Smooth muscle cell of the brain vasculature (primary cell): ENCODE measurements around the gene KLHL30.

Source experiments
- DNase-seq: peaks from one replicate; pipeline ENCODE4 v3.0.0-alpha.2; 2012; ENCODE audit warnings: low read depth, low spot score

The KLHL30 gene, protein sequence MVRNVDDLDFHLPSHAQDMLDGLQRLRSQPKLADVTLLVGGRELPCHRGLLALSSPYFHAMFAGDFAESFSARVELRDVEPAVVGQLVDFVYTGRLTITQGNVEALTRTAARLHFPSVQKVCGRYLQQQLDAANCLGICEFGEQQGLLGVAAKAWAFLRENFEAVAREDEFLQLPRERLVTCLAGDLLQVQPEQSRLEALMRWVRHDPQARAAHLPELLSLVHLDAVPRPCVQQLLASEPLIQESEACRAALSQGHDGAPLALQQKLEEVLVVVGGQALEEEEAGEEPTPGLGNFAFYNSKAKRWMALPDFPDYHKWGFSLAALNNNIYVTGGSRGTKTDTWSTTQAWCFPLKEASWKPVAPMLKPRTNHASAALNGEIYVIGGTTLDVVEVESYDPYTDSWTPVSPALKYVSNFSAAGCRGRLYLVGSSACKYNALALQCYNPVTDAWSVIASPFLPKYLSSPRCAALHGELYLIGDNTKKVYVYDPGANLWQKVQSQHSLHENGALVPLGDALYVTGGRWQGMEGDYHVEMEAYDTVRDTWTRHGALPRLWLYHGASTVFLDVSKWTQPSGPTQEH

DNA sequence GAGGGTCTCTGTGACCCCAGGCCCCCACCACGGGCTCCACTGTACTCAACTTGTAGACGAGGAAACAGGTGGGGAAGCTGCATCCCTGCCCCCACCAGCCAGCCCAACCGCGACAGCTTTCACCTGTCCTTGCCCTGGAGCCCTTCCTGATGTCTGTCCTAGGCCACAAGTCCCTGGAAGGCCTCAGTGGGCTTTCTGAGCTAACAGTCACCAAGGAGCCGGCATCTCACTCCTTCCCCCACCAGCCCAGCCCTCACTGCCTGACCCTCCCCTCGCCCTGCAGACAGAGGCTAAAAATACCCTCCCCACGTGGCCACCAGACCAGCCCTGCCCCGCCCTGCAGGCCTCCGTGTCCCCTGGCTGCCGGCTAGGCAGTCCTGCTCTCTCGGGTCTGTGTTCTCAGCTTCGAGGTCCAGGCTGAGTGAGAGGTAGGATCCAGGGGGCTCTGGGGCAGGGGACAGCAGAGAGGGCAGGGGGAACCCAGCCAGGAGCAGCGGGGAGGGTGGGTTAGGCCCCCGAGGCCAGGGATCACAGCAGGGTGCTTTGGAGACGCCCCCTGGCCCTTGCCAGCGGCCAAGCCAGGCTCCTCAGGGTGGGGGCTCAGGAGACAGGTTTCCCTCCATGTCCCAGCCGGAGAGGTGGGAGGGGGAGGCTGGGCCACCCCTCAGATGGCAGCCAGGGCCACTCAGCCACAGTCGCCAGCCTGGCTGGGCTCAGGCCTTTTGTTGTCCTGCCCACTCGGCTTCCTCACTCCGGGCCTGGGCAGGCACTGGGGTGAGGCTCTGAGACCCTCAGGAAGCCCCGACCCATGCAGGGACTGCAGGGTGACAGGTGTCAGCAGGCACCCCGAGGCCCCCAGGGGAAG is at the start of gene KLHL30:
TSS of gene KLHL30 (plus strand) at position 338 of the 865 bp plus-strand sequence. CDS start 2,087 bp downstream, outside the sequence.
- DNase-seq: no peak

DNA sequence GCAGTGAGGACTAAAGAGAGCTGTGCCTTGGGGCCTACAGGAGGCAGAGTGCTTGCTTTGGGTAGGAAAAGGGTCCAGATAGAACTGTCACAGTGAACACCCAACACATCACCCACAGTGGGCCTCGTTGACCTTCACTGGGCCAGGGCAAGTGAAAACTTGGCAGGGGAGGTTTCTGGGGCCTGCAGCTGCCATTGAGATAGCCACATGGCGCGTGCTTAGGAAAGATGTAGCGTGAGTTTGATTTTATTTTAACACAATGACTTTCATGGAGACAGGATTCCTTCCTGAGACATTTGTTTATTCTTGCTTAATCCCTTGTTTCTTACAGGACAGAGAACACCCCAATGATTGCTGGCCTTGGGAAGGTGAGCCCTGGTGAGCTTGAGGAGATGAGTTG is 47.6 kb upstream of the KLHL30 start:
- no peak for DNase-seq

DNA sequence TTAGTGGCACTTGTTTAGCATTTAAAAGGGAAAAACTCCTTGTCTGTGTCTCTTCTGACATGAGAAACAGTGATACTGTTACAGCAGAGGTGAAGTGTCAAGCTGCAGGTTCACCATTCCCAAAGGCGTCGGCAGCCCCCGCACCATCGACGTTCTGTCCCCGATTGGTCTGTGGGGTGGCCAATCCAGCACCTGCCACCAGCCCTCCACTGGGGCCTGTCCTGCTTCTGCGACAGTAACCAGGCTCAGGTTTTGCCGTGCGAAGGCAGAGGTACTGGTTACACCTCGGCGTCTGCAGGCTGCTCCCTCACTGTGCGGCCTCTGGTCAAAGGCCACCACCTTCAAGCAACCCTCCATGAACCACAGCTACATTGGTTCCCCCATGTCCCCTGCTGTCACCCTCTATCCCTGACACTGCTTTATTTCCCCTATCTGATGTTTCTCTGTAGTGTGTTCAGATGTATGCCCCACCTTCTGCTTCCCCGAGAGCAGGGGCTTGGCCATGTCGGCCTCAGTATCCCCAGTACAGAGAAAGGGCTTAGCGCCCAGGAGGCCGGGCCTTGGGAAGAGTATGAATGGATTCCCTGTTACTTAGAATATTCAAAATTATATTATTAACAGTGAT is 46.9 kb upstream of the KLHL30 start:
- DNase-seq: no peak

DNA sequence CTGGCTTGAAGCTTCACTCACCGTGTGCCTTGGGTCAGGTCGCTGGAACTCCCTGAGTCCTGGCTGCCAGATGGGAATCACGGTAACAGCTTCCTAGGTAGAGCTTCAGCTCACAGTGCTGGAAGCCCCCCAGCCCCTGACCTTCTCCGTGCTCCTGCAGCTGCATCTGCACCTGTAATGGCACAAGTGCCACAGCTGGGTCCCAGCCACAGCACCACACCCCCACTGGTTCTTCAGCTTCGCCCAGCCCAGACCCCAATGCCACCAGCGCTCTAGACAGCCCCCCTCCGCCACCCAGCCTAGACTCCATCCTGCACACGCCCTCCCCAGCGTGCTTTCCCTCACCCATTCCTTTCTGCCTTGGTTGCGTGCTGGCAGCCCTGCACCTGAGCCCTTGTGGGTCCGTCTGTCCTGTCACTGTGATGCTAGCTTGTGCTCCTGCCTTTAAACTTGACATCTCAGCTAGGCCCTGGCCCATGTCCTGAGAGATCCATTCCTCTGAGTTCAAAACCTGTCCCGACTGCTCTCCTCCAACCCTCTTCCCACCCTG is 45.9 kb upstream of the KLHL30 start:
- DNase-seq: no peak

DNA sequence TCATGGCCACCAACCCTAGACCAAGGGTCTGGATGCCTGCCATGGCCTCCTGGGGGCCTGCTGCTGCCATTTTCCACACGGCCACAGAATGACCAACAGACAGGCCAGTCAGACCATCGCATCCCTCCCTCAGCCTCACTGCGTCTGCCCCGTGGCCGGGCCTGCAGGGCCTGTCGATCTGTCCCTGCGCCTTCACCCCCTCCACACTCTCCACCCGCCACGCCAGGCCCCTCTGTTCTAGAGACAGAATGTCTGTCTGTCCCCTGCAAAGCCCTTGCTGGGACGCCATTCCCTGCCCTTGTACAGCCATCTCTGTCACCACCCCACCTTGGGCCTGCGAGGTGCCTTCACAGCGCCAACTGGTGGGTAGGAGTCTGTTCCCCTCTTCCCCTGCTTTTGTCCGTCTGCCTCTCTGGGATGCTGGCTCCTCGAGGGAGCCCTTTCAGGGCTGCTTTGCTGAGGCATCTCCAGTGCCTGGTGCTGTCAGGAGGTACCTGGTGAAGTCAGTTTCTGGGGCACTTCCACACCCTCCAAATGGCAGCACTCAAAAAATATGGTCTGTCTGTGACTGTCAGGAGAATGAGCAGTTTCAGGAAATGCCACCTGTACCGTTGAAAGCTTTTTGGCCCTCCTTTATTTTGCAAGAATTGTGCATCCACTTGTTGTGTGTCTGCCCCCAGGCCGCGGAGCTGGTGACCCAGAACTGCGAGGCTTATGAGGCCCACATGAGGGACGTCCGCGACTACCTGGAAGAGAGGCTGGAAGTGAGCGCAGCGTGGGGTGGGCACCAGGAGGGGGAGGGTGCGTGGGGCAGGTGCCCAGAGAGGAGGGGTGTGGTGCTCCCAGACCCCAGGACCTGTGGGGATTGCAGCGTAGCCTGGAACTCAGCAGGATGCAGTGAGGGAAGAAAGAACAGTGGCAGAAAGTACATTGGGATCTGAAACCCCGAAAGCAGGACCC is 45.0 kb upstream of the KLHL30 start:
- no peak for DNase-seq

DNA sequence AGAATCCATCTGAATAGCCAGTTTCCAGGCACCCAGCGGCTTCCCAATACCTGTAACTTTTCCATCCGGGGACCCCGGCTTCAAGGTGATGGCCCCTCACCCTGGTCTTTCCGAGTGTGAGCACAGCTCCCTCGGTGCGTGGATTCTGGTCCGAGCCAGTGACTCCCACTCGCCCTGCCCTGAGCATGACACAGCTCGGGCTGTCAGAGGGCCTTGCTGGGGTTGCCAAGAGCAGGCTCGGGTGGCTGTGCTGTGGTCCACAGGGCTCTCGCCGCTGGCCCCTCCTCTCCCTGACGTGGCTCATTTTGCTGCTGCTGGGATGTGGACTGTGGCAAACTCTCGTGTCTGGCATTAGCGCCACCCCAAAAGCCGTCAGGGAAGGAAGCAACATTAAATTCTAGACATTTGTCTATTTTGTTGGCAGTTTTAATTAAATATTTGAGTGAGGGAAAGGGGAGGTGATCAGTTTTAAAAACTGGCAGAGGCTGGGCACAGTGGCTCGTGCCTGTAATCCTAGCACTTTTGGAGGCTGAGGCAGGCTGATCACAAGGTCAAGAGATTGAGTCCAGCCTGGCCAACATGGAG is 43.9 kb upstream of the KLHL30 start:
- DNase-seq: no peak

DNA sequence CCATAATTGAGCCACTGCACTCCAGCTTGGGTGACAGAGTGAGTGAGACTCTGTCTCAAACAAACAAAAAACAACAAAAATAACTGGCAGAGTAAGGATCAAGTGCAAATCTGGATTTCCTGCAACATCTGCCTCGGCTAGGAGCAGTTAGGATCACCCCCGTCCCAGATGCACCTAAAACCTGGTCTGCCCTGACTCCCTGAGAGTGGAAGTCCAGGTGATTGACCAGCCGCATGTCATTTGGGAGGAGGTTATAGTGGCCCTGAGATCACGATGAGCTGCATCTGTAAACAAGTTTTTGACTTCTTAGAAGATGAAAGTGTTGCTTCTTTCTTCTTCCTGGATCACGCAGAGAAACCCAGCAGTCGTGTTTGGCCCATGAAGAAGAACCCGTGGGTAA is 43.3 kb upstream of the KLHL30 start:
- no peak for DNase-seq

DNA sequence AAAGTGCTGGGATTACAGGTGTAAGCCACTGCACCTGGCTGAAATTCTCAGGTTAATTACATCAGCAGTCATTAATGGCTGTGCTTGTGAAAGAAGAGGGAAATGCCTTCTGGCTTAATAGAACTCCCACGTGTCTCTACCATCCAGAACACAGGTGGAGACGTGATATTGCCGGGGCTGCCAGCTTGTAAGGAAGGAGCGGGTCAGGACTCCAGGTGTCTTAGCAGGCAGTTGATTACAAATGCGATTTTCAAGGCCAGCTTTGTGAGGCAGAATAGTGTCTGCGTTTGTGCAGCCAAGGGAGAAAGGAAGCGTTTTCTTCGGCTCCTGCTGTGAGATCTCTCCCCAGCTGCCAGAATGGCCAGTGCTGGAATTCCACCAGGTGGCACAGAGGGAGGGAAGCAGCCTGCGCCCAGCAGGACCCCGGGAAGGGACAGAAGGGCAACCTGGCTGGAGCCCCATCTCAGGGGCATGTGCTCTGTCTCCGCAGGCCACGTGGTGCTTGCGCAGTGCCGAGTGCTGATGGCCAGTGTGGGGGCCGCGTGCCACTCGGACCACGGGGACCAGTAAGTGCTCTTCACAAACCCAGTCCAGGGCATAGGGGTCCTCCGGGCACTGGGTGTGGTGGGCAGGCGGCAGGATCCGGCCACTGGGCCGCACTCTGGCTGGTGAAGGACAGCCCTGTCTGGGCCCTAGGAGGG is 42.0 kb upstream of the KLHL30 start:
- peak; percentile 6 for DNase-seq

DNA sequence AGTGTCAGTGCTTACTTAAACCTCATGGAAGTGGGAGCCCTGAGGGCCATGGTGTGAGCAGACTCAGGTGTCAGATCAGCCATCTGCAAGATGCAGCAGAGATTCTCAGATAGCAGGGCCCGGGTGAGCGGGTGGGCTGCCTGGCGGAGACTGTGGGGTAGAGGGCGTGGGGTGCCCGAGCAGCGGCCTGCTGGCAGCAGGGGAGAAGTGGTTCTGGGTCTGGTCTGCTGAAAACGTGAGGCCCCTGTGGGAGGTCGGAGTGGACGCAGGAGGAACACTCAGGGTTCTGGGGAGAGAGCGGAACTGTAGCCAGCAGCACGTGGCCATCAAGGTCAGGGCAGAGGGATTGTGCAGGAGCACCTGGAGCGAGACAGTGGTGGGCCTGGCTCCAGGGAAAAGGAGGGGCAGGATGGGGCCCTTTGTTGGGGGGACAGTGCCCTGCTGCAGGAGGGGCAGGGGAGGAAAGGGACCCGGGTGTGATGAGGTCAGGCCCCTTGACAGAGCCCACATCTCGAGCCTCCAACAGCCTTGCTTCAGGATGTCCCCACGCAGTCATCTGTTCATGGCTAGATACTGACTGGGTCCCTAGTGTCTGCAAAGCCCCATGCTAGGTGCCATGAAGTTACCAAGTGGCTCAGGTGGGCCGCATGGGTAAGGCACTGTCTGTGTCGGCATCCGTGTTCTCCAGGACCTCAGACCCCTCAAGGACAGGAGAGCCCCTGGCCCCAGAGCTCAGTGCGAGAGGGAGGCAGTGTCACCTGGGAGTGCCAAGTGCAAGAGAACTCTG is 41.1 kb upstream of the KLHL30 start:
- no peak for DNase-seq

DNA sequence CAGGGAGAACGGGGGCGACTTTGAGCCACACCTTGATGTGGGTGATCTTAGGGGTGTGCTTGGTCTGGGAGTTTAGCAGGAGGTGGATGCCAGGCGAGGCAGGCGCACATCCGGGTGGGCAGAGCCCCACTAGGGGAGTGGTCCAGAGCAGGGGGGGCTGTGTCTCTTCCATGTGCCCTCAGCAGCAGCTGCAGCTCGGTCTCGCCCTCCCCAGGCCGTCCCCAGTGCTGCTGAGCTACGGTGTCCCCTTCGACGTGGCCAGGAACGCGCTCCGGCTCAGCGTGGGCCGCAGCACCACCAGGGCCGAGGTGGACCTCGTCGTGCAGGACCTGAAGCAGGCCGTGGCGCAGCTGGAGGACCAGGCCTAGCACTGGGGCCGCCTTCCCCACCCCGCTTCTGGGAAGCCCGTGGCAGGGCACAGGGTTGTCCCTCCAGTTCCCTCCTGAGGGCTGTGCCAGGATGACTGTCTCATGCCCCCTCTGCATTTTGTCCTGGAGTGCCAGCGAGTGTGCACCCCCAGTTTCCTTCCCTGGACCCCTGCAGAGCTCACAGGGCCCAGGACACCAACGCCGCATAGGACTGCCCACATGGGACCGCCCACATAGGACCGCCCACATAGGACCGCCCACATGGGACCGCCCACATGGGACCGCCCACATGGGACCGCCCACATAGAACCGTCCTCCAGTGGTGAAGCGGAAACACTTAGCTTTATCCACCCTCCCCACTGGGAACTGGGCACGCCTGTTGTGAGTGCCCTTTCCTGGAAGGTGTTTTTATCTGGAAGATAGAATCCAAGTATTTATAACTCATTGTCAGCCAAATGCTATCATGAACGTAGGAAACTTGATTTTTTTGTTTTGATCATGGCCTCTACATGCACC is 40.2 kb upstream of the KLHL30 start:
- peak; percentile 9 for DNase-seq

DNA sequence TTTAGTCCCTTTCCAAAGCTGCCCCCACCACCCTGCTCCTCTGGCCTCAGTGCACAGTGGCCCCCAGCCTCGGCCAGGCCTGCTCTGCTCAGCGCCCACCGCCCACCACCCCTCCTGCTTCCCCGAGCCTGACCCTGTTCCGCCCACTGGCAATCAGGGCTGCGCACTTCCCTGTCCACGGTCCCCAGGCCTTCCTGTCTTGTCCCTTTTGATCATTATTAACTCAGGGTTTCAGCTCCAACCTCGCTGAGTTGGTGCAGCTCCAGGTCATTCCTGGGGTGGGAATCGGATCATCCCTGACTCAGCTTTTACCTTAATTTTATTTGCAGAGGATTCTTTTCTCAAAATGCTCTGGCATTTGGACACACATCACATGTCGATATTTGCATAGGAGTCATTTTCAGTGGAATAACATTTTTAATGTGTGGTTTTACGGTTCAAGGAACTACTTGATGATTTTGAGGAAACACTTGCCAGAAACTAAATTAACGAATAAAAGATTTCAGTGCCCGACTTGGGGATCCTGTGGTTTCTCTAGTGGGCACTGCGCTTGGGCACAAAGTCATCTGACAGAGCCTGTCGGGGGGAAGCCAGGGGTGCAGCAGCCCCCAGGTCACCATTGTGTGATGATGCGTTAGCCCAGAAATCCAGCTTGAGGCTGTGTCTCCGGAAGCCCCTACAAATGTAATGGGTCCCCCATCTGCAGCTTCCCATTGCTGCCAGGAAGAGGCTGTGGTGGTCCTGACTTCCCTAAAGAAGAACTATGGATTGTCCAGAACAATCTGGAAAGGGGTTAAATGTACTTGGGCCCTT is 39.4 kb upstream of the KLHL30 start:
- DNase-seq: no peak

DNA sequence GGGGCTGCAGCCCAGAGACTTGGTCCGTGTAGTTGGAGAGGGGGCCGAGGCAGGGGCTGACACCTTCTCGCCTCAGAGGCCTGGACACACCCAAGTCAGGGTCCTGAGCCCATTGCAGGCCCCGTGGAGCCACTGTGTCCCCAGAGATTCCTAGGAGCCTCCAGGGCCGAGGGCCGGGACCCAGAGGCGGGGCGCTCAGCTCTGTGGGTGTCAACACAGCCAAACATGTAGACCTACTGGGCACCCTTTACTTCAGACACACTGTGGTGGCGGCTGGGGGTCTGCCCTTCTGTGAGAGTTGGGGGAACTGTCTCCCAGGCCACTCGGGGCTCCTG is 38.8 kb upstream of the KLHL30 start:
- DNase-seq: no peak

DNA sequence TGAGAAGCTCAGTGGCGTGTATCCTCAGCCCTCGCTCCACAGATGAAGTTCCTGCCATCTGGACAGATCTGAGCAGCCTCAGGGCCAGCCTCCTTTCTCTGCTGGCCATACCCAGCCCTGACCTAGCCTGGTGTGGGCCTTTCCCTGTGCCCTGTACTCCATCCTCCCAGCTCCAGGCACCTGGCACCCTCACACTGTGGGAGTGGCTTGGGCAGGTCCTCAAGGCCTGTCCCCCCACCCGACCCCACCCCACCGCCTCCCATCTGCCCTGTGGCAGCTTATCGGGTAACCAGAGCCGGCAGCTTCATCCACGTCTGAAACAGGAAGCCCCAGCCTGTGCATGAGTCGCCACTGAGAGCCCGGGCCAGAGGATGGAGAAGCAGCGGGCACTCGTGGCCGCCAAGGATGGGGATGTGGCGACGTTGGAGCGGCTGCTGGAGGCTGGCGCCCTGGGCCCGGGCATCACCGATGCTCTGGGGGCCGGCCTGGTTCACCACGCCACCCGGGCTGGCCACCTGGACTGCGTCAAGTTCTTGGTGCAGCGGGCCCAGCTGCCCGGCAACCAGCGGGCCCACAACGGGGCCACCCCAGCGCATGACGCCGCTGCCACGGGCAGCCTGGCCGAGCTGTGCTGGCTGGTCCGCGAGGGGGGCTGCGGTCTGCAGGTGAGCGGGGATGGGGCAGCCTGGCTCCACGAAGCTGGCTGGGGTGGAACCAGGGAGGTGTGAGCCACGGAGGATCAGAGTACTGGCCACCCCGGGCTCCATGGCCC is 38.2 kb upstream of the KLHL30 start, which contains the start of gene ESPNL:
TSS of gene ESPNL (plus strand) at position 292 of the 772 bp plus-strand sequence. CDS start at position 372, 80 bp downstream.
- no peak for DNase-seq

DNA sequence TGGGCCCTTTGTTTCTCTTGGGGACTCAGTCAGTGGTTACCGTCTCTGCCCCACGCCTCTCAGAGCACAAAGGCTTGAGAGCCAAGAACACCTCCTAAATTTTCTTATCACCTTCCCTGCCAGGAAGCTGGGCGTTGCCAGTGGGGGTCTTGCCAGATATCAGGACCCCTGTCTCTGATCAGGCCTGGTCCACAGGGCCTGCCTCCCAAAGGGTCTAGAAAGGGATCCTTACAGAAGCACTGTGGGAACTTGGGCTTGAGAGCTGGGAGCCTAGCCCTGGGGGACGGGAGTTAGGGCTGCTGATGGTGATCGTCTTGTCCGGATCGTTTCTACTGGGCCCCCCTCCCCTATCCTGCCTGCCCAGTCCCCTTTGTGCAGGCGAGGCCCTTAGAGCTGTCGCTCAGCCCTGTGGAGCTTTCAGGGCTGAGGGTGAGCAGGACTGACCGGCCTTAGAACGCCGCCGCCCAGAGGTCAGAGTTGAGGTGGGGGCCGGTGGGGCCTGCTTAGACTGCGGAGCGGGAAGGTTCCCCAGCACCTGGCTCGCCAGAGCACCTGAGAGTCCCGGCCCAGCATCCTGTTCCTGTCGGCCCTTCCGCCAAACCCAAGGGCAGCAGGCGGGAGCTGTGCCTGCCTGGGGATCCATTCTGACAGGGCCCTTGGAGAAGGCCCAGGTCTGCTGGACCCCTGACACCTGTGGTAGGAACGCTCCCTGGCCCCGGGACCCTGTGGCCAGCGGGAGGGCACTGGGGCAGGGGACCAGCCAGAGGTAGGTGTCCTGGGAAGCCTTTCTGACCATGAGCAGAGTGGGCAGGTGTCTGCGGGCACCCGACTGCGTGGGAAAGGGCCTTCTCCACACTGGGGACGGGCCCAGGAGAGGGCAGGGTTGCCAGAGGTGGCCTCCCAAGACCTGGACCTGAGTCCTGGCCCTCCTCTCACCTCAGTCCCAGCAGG is 37.4 kb upstream of the KLHL30 start:
- DNase-seq: no peak
